B cell (primary cell): ENCODE measurements around the gene DYNC1I1.

ENCODE experiments used
- CTCF ChIP-seq: fragments of 200-600 bp; IDR thresholded peaks from one replicate; pipeline ENCODE4 v1.8.0; 2022; ENCODE audit warnings: antibody characterized with exemption, mild to moderate bottlenecking
- EZH2 ChIP-seq: IDR thresholded peaks from 2 replicates; pipeline ENCODE4 v1.6.1; 2012; ENCODE audit warnings: borderline replicate concordance, low read depth, mild to moderate bottlenecking, moderate library complexity, low read length; ENCODE audit not compliant: insufficient read depth, poor library complexity, severe bottlenecking

GRCh38 chr7:95822717-95823116, 50.4 kb downstream of the DYNC1I1 start:
- TF ChIP-seq CTCF (no peak), EZH2 (no peak)
